Measurements from ENCODE around the gene PTN.

- TF ChIP-seq CTCF (IDR thresholded peaks at IDR 0.05; ENCODE audit: borderline replicate concordance, extremely low read depth, low read length, poor library complexity, severe bottlenecking) = no peak
- TF ChIP-seq EZH2 (IDR thresholded peaks at IDR 0.05; ENCODE audit: borderline replicate concordance, low read depth, low read length, severe bottlenecking) = no peak
Measured at GRCh38 chr7:137342265-137342664, 1.3 kb downstream of the PTN start.

Data from DND-41 (cell line).